HG02885 (cell line): Measurements from ENCODE around the gene MAP7.
"Not testable (repeated sequence)": the region's sequence is repeated elsewhere in the genome, so short reads cannot be mapped to it uniquely, and the experiment has no call there.

Source experiments
- ATAC-seq: cut with Tn5 transposase; IDR thresholded peaks from one replicate; pipeline ENCODE4 v1.9.1; 2021; ENCODE audit warnings: mild to moderate bottlenecking; ENCODE audit not compliant: unreplicated experiment, poor library complexity

Gene MAP7

GRCh38 chr6:136318676-136319075, 231.5 kb downstream of the MAP7 start:
- no peak for ATAC-seq

- no peak for ATAC-seq
Measured at GRCh38 chr6:136317971-136318370, 232.3 kb downstream of the MAP7 start.

GRCh38 chr6:136317021-136317694, 233.1 kb downstream of the MAP7 start:
- ATAC-seq: peak; percentile 80

GRCh38 chr6:136315594-136315993, 234.6 kb downstream of the MAP7 start:
- no peak for ATAC-seq

GRCh38 chr6:136312975-136313374, 237.2 kb downstream of the MAP7 start:
- ATAC-seq: no peak

GRCh38 chr6:136309729-136310311, 240.4 kb downstream of the MAP7 start:
- no peak for ATAC-seq

- no peak for ATAC-seq
Measured at GRCh38 chr6:136309171-136309570, 241.1 kb downstream of the MAP7 start.

GRCh38 chr6:136308469-136308868, 241.8 kb downstream of the MAP7 start:
- not testable (repeated sequence) for ATAC-seq

- ATAC-seq: no peak
Measured at GRCh38 chr6:136307351-136307750, 242.9 kb downstream of the MAP7 start.

- no peak for ATAC-seq
Measured at GRCh38 chr6:136306466-136306865, 243.8 kb downstream of the MAP7 start.

GRCh38 chr6:136304410-136304809, 245.8 kb downstream of the MAP7 start:
- ATAC-seq: no peak

GRCh38 chr6:136303516-136303915, 246.7 kb downstream of the MAP7 start:
- ATAC-seq: no peak

- ATAC-seq: no peak
Measured at GRCh38 chr6:136294621-136295020, 255.6 kb downstream of the MAP7 start.
